ENCODE measurements around the gene TNFRSF6B. TPM values are rescaled to one million over a fixed set of nuclear protein-coding genes. Genes with fewer than 3 reads are reported as not detected.

The TNFRSF6B gene
- total and polyA plus RNA-seq, 7 donors: 0.56 to 16.1 (median 1.9) TPM; not detected in 1

- peaks cover 3 to 30% of the 10 kb centered on the region in 2 donors for H3K36me3 ChIP-seq (ENCODE audit: insufficient read depth in 1 of 2, low read depth in 1 of 2)
- H3K27me3 ChIP-seq (ENCODE audit: insufficient read depth in 3 of 3, low read length in 2 of 3): no peaks in the 10 kb centered on the region
- peak; percentile 20 to 59 for DNase-seq
- TF ChIP-seq CTCF (IDR thresholded peaks at IDR 0.05): no peak
- ATAC-seq: no peak
- WGBS, 3 donors: 83 to 85% (median 84%) methylated on average over 43 of the region's 43 CpGs
- no peak overlapping the region for H3K4me3 ChIP-seq
- H3K9me3 ChIP-seq: no peaks in the 10 kb centered on the region
- intact Hi-C loops (cut with DNase I): loop anchor here in 1 of 2 donors (5.0 kb wide), 2 partner anchors 37 to 38 kb away; partner anchors contain the start of genes LIME1 and SLC2A4RG
- H3K4me1 ChIP-seq: peaks cover 36% of the 10 kb centered on the region
- no peak overlapping the region for H3K27ac ChIP-seq
Measured at GRCh38 chr20:63700199-63701050, 4.0 kb downstream of the TNFRSF6B start.

- TF ChIP-seq CTCF (IDR thresholded peaks at IDR 0.05): no peak
- no peak for ATAC-seq
- peaks cover 3 to 33% of the 10 kb centered on the region in 2 donors for H3K36me3 ChIP-seq (ENCODE audit: insufficient read depth in 1 of 2, low read depth in 1 of 2)
- H3K4me3 ChIP-seq: no peak overlapping the region
- no peaks in the 10 kb centered on the region for H3K27me3 ChIP-seq (ENCODE audit: insufficient read depth in 3 of 3, low read length in 2 of 3)
- H3K4me1 ChIP-seq: peaks cover 36% of the 10 kb centered on the region
- H3K27ac ChIP-seq: no peak overlapping the region
- no peaks in the 10 kb centered on the region for H3K9me3 ChIP-seq
- WGBS, 3 donors: 71 to 88% (median 76%) methylated on average over 2 to 5 of the region's 5 CpGs
- intact Hi-C loops (cut with DNase I): loop anchor here in 1 of 2 donors (5.0 kb wide), 2 partner anchors 36 to 39 kb away; partner anchors contain the start of genes LIME1 and SLC2A4RG
- no peak for DNase-seq
Measured at GRCh38 chr20:63701051-63701328, 4.5 kb downstream of the TNFRSF6B start.

GRCh38 chr20:63701329-63702035, 5.0 kb downstream of the TNFRSF6B start:
- H3K4me1 ChIP-seq: peaks cover 36% of the 10 kb centered on the region
- DNase-seq (peak; percentile 20 to 48), ATAC-seq (no peak)
- no peaks in the 10 kb centered on the region for H3K9me3 ChIP-seq
- H3K27me3 ChIP-seq (ENCODE audit: insufficient read depth in 3 of 3, low read length in 2 of 3): no peaks in the 10 kb centered on the region
- no peak for TF ChIP-seq CTCF (IDR thresholded peaks at IDR 0.05)
- no peak overlapping the region for H3K4me3 ChIP-seq
- H3K36me3 ChIP-seq (ENCODE audit: insufficient read depth in 1 of 2, low read depth in 1 of 2): peaks cover 3 to 38% of the 10 kb centered on the region in 2 donors
- intact Hi-C loops (cut with DNase I): loop anchor here in 1 of 2 donors (5.0 kb wide), 2 partner anchors 36 to 39 kb away; partner anchors contain the start of genes LIME1 and SLC2A4RG
- no peak overlapping the region for H3K27ac ChIP-seq
- 75 to 77% (median 77%) methylated on average over 13 to 14 of the region's 14 CpGs for WGBS, 3 donors

- Histone ChIP-seq H3K27me3 (ENCODE audit: insufficient read depth in 3 of 3, low read length in 2 of 3) (no peaks in the 10 kb centered on the region), H3K4me1 (peaks cover 29% of the 10 kb centered on the region), H3K27ac (no peak overlapping the region), H3K9me3 (no peaks in the 10 kb centered on the region), H3K4me3 (no peak overlapping the region), H3K36me3 (ENCODE audit: insufficient read depth in 1 of 2, low read depth in 1 of 2) (peaks cover 3 to 39% of the 10 kb centered on the region in 2 donors)
- ATAC-seq: no peak
- WGBS, 3 donors: 81 to 91% (median 81%) methylated on average over 16 of the region's 16 CpGs
- intact Hi-C loops (cut with DNase I): loop anchor here in 1 of 2 donors (5.0 kb wide), 2 partner anchors 35 to 40 kb away; partner anchors contain the start of genes LIME1 and SLC2A4RG
- DNase-seq: peak in 1 of 2 donors; percentile 48
- TF ChIP-seq CTCF (IDR thresholded peaks at IDR 0.05): no peak
Measured at GRCh38 chr20:63702036-63702665, 5.7 kb downstream of the TNFRSF6B start.

All from psoas muscle (tissue), 8 donors.